CD8-positive, alpha-beta memory T cell (primary cell): ENCODE data around the gene KCNT1. TPM values are rescaled to one million over a fixed set of nuclear protein-coding genes. Genes with fewer than 3 reads are reported as not detected.

Source experiments
- CTCF ChIA-PET: fragments of 350-600 bp; sonication (Branson Sonifier 250); formaldehyde crosslinking; loops from one replicate; lab custom pipeline; 2021; ENCODE audit warnings: antibody characterized with exemption; lab: Charles Lee
- POLR2A ChIA-PET: fragments of 350-600 bp; sonication (Branson Sonifier 250); formaldehyde crosslinking; loops from one replicate; lab custom pipeline; 2021; ENCODE audit warnings: antibody characterized with exemption; lab: Charles Lee
- DNase-seq, 5 donors: peaks; one replicate each; pipeline versions ENCODE4 v3.0.0 to v3.0.0-alpha.2; 2020 to 2022; ENCODE audit warnings: mixed read lengths in 1 of 5
- H3K27ac ChIP-seq: one replicate; pipeline ENCODE4 v1.7.0; 2013; ENCODE audit warnings: low read depth, mild to moderate bottlenecking, low read length, moderate library complexity
- H3K27me3 ChIP-seq: 2 replicates; pipeline ENCODE4 v1.7.0; 2013; ENCODE audit warnings: low read length, mild to moderate bottlenecking; ENCODE audit not compliant: insufficient read depth, poor library complexity, severe bottlenecking
- H3K36me3 ChIP-seq: 2 replicates; pipeline ENCODE4 v1.7.0; 2013; ENCODE audit warnings: mild to moderate bottlenecking, low read length, moderate library complexity; ENCODE audit not compliant: insufficient read depth
- H3K4me1 ChIP-seq: 2 replicates; pipeline ENCODE4 v1.7.0; 2013; ENCODE audit warnings: mild to moderate bottlenecking, low read length, moderate library complexity; ENCODE audit not compliant: insufficient read depth
- H3K4me3 ChIP-seq: 2 replicates; pipeline ENCODE4 v1.7.0; 2013; ENCODE audit warnings: mild to moderate bottlenecking, low read length
- H3K9me3 ChIP-seq: 2 replicates; pipeline ENCODE4 v1.7.0; 2013; ENCODE audit warnings: mild to moderate bottlenecking, low read length
- H3K27ac Mint-ChIP-seq, 8 donors: one replicate each; pipeline ENCODE4 v1.8.0; 2020 to 2021; ENCODE audit warnings: mixed read lengths in 8 of 8, mild to moderate bottlenecking in 6 of 8, inconsistent platforms in 3 of 8, moderate library complexity in 3 of 8
- H3K27me3 Mint-ChIP-seq, 2 donors: one replicate each; pipeline ENCODE4 v1.8.0; 2020 to 2021; ENCODE audit warnings: mixed read lengths in 2 of 2, mild to moderate bottlenecking in 1 of 2, moderate library complexity in 1 of 2
- H3K36me3 Mint-ChIP-seq, 3 donors: one replicate each; pipeline ENCODE4 v1.8.0; 2020 to 2021; ENCODE audit warnings: mixed read lengths in 3 of 3, inconsistent platforms in 1 of 3, mild to moderate bottlenecking in 1 of 3
- H3K4me1 Mint-ChIP-seq, 3 donors: one replicate each; pipeline ENCODE4 v1.8.0; 2020 to 2021; ENCODE audit warnings: mixed read lengths in 3 of 3, inconsistent platforms in 1 of 3, mild to moderate bottlenecking in 1 of 3
- H3K4me3 Mint-ChIP-seq, 7 donors: one replicate each; pipeline ENCODE4 v1.8.0; 2020 to 2021; ENCODE audit warnings: mixed read lengths in 7 of 7, mild to moderate bottlenecking in 6 of 7, moderate library complexity in 4 of 7, inconsistent platforms in 2 of 7
- H3K9me3 Mint-ChIP-seq, 5 donors: one replicate each; pipeline ENCODE4 v1.8.0; 2020 to 2022; ENCODE audit warnings: mixed read lengths in 5 of 5, mild to moderate bottlenecking in 3 of 5, moderate library complexity in 2 of 5, inconsistent platforms in 1 of 5
- polyA plus RNA-seq: library from polyadenylated mRNA; unstranded; fragments of 300-500 nt; fragmentation: Illumina TruSeq; gene quantifications from one replicate; pipeline ENCODE4 v1.2.3, GENCODE V29; 2021
- total RNA-seq, 2 experiments: library from RNA; stranded (reverse); gene quantifications; one replicate each; pipeline ENCODE4 v1.2.3, GENCODE V29; 2021

Gene KCNT1
- total and polyA plus RNA-seq, 3 experiments from 2014 or later: 0.16 TPM; not detected in 2

DNA sequence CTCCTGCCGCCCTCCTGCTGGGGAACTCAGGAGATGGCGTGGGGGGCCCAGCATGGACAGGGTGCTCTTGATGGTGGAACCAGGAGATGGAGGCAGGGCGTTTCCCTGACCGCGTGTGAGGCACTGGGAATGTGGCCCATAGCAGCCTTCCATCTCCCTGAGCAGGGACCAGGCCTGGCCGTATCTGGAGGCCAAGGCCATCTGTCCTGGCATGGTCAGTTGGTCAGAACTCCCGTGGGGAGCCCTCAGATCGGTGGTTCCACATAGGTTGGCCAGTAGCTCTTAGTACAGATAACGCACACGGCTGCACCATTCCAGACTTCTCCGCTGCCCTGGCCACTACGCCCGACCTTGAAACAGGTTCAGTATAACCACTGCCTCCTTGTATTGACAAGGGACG lies 77.6 kb downstream of the KCNT1 start:
- POLR2A ChIA-PET: no interaction called here
- H3K36me3 Mint-ChIP-seq: no peaks in the 10 kb centered on the region
- H3K4me1 ChIP-seq: no peaks in the 10 kb centered on the region
- H3K27ac ChIP-seq: no peak overlapping the region
- no peaks in the 10 kb centered on the region for H3K36me3 ChIP-seq
- H3K27me3 ChIP-seq: no peaks in the 10 kb centered on the region
- H3K4me3 ChIP-seq: no peak overlapping the region
- H3K27me3 Mint-ChIP-seq: peaks cover 0 to 3% of the 10 kb centered on the region in 2 donors
- DNase-seq: no peak
- no peak overlapping the region for H3K4me3 Mint-ChIP-seq
- CTCF ChIA-PET: no interaction called here
- H3K4me1 Mint-ChIP-seq: no peaks in the 10 kb centered on the region
- no peaks in the 10 kb centered on the region for H3K9me3 Mint-ChIP-seq
- H3K9me3 ChIP-seq: no peaks in the 10 kb centered on the region
- no peak overlapping the region for H3K27ac Mint-ChIP-seq

DNA sequence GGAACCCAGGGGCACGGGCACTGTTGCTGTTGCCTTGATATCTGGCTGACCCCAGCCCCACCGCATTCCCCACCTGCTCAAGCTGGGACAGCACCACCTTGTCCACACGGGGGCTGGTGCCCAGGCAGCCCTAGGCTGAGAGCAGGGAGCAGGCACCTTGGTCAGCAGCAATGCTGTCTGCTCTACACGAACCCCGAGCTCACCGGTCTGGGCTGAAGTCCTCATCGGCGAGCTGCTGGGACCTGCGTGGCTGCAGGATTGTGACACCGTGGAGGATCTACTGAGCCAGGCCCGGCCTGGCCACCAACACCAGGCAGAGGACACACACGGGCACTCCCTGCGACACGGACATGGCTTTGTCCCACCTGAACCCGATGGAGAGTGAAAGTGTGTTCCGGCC lies 78.1 kb downstream of the KCNT1 start:
- Mint-ChIP-seq H3K4me1 (no peaks in the 10 kb centered on the region), H3K36me3 (no peaks in the 10 kb centered on the region), H3K9me3 (no peaks in the 10 kb centered on the region), H3K4me3 (no peak overlapping the region), H3K27ac (no peak overlapping the region), H3K27me3 (peaks cover 0 to 3% of the 10 kb centered on the region in 2 donors)
- Histone ChIP-seq H3K27ac (no peak overlapping the region), H3K27me3 (no peaks in the 10 kb centered on the region), H3K36me3 (no peaks in the 10 kb centered on the region), H3K4me3 (no peak overlapping the region), H3K9me3 (no peaks in the 10 kb centered on the region), H3K4me1 (no peaks in the 10 kb centered on the region)
- POLR2A ChIA-PET: no interaction called here
- no peak for DNase-seq
- CTCF ChIA-PET: no interaction called here

DNA sequence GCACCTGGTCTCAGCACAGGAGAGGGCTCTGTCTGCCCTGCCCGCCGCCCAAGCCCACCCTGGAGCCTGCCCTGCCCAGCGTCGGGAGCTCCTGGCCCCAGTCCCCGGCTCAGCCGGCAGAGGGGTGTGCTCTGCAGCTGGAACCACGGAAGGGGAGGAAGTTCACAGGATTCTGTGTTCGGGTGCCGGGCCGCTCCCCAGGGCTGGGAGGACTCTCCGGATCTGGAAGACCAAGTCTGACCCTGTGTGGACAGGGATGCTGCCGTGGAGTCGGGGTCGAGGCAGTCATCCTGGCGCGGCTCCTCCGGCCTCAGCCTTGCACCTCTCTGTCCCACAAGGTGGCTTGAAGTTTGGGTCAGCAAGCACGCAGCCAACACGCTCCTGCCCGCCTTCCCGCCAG lies 78.6 kb downstream of the KCNT1 start:
- Histone ChIP-seq H3K27ac (no peak overlapping the region), H3K27me3 (no peaks in the 10 kb centered on the region), H3K9me3 (no peaks in the 10 kb centered on the region), H3K36me3 (no peaks in the 10 kb centered on the region), H3K4me1 (no peaks in the 10 kb centered on the region), H3K4me3 (no peak overlapping the region)
- H3K27ac Mint-ChIP-seq: no peak overlapping the region
- no peaks in the 10 kb centered on the region for H3K4me1 Mint-ChIP-seq
- no peak for DNase-seq
- no peak overlapping the region for H3K4me3 Mint-ChIP-seq
- POLR2A ChIA-PET: no interaction called here
- H3K9me3 Mint-ChIP-seq: no peaks in the 10 kb centered on the region
- no peaks in the 10 kb centered on the region for H3K36me3 Mint-ChIP-seq
- H3K27me3 Mint-ChIP-seq: peaks cover 0 to 3% of the 10 kb centered on the region in 2 donors
- CTCF ChIA-PET: no interaction called here

DNA sequence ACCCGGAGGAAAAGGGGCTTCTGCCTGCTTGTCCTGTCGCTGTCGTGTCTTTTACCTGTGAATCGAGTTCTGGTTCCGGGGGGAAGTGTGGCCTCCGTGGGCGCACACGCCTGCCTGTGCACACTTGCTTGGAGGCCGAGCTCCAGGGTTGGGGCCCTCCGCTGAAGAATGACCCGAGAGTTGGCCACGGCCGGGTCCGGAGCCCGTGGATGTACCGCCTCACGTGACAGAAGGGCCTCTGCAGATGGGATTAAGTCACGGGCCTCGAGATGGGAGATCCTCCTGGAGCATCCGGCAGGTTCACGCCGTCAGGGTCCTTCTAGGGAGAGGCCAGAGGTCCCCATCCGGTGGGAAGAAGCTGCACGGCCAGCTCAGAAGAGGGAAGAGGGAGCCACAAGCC lies 81.0 kb downstream of the KCNT1 start:
- Mint-ChIP-seq H3K27me3 (peaks cover 0 to 4% of the 10 kb centered on the region in 2 donors), H3K27ac (no peak overlapping the region), H3K4me3 (no peak overlapping the region), H3K36me3 (no peaks in the 10 kb centered on the region), H3K9me3 (no peaks in the 10 kb centered on the region), H3K4me1 (no peaks in the 10 kb centered on the region)
- POLR2A ChIA-PET: no interaction called here
- Histone ChIP-seq H3K36me3 (no peaks in the 10 kb centered on the region), H3K27ac (no peak overlapping the region), H3K4me1 (no peaks in the 10 kb centered on the region), H3K4me3 (no peak overlapping the region), H3K9me3 (no peaks in the 10 kb centered on the region), H3K27me3 (no peaks in the 10 kb centered on the region)
- CTCF ChIA-PET: no interaction called here
- no peak for DNase-seq

DNA sequence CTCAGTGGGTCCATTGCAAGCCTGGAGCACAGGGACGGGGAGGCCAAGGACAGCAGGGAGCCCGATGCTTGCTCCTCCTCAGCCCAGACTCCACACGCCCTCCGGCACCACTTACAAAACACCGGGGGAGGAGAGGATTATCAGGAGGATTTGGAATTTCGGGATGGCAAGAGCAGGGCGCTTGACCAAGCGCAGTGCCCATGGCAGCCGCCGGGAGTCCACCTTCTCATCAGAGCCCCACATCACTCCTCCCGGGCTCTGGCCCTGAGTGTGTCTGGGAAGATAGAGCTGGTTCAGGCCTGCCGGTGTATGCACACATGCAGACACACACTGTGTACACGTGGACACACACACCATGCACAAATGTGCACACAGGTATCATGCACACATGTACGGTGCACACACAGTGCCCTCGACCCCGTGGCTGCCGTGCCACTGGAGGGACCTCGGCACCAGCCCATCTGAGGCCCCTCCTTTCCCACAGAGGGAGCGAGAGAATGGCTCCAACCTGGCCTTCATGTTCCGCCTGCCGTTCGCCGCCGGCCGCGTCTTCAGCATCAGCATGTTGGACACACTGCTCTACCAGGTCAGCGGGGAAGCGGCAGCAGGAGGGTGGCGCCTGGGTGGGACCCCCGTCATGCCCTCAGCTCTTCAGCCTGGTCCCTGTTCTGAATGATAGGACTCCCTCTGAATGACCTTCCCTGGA lies 81.7 kb downstream of the KCNT1 start:
- Histone ChIP-seq H3K4me3 (no peak overlapping the region), H3K9me3 (no peaks in the 10 kb centered on the region), H3K27ac (no peak overlapping the region), H3K36me3 (no peaks in the 10 kb centered on the region), H3K4me1 (no peaks in the 10 kb centered on the region), H3K27me3 (no peaks in the 10 kb centered on the region)
- Mint-ChIP-seq H3K9me3 (no peaks in the 10 kb centered on the region), H3K27ac (no peak overlapping the region), H3K27me3 (peaks cover 0 to 5% of the 10 kb centered on the region in 2 donors), H3K4me3 (no peak overlapping the region), H3K36me3 (no peaks in the 10 kb centered on the region), H3K4me1 (no peaks in the 10 kb centered on the region)
- CTCF ChIA-PET: no interaction called here
- no peak for DNase-seq
- POLR2A ChIA-PET: no interaction called here

DNA sequence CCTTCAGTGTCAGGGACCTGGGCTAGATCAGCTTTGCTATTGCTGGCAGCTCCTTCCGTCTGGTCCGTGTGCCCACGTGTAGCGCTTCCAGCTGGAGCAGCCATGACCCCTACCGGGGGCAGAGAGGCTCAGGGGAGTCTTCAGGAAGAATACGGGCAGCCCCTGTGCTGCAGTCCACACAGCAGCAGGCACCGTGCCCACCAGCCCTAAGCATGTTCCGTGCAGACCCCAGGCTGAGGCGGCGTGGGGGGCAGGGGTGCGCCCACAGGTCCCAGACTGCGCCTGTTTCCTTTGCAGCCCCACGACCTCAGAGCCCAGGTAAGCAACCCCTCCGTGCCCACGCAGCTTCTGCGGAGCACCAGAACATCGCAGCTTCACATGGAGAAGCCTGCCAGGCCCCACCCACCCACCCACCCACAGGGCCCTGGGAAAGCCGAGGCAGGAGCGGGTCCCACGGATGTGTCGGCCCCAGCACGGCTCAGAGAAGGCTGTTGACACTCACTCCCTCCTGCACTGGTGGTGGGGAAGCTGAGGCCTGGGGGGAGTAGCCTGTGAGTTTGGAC lies 83.1 kb downstream of the KCNT1 start:
- Mint-ChIP-seq H3K36me3 (no peaks in the 10 kb centered on the region), H3K4me3 (no peak overlapping the region), H3K27ac (no peak overlapping the region), H3K9me3 (no peaks in the 10 kb centered on the region), H3K4me1 (no peaks in the 10 kb centered on the region), H3K27me3 (peaks cover 0 to 3% of the 10 kb centered on the region in 2 donors)
- no peaks in the 10 kb centered on the region for H3K9me3 ChIP-seq
- no peaks in the 10 kb centered on the region for H3K36me3 ChIP-seq
- ChIA-PET POLR2A (no interaction called here), CTCF (no interaction called here)
- DNase-seq: no peak
- H3K4me1 ChIP-seq: no peaks in the 10 kb centered on the region
- no peak overlapping the region for H3K4me3 ChIP-seq
- no peaks in the 10 kb centered on the region for H3K27me3 ChIP-seq
- no peak overlapping the region for H3K27ac ChIP-seq

DNA sequence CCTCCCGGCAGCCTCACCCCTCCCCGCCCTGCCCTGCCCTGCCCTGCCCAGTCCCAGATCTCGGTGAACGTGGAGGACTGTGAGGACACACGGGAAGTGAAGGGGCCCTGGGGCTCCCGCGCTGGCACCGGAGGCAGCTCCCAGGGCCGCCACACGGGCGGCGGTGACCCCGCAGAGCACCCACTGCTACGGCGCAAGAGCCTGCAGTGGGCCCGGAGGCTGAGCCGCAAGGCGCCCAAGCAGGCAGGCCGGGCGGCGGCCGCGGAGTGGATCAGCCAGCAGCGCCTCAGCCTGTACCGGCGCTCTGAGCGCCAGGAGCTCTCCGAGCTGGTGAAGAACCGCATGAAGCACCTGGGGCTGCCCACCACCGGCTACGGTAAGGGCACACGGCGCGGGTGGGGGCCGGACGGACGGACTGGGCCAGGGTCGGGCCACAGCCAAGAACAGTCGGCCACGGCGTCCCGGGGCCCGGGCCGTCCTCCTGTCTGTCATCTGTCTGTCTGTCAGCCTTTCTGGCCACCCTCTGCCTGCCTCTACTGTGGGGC lies 84.2 kb downstream of the KCNT1 start:
- Mint-ChIP-seq H3K36me3 (no peaks in the 10 kb centered on the region), H3K27ac (no peak overlapping the region), H3K27me3 (peaks cover 0 to 3% of the 10 kb centered on the region in 2 donors), H3K4me3 (no peak overlapping the region), H3K4me1 (no peaks in the 10 kb centered on the region), H3K9me3 (no peaks in the 10 kb centered on the region)
- Histone ChIP-seq H3K4me3 (no peak overlapping the region), H3K27me3 (no peaks in the 10 kb centered on the region), H3K36me3 (no peaks in the 10 kb centered on the region), H3K4me1 (no peaks in the 10 kb centered on the region), H3K9me3 (no peaks in the 10 kb centered on the region), H3K27ac (no peak overlapping the region)
- ChIA-PET POLR2A (no interaction called here), CTCF (no interaction called here)
- no peak for DNase-seq

DNA sequence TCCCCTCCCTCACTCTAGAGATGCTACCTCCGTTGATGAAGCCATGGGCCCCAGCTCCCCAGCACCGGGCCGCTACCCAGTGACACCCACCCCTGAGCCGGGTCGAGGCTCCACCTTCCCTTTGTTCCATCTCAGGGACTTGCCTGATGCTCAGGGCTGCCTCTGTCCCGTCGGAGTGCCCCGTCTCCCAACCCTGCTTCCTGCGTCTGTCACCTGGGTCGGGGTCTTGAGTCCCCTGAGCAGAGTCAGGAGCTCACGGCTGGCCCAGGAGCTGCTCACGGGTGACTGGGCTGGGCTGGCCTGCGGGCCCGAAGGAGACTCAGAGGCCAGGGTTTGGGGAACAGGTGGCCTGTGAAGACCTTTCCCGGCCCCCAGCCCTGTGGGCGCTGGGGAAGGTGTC lies 85.3 kb downstream of the KCNT1 start:
- H3K9me3 ChIP-seq: no peaks in the 10 kb centered on the region
- H3K27me3 Mint-ChIP-seq: peaks cover 0 to 3% of the 10 kb centered on the region in 2 donors
- CTCF ChIA-PET: no interaction called here
- H3K36me3 ChIP-seq: no peaks in the 10 kb centered on the region
- H3K27me3 ChIP-seq: no peaks in the 10 kb centered on the region
- H3K4me3 ChIP-seq: no peak overlapping the region
- H3K27ac Mint-ChIP-seq: no peak overlapping the region
- no peak overlapping the region for H3K4me3 Mint-ChIP-seq
- DNase-seq: no peak
- no peaks in the 10 kb centered on the region for H3K4me1 ChIP-seq
- POLR2A ChIA-PET: no interaction called here
- H3K36me3 Mint-ChIP-seq: no peaks in the 10 kb centered on the region
- H3K4me1 Mint-ChIP-seq: no peaks in the 10 kb centered on the region
- H3K9me3 Mint-ChIP-seq: no peaks in the 10 kb centered on the region
- no peak overlapping the region for H3K27ac ChIP-seq
